ENCODE data around the gene CCDC85B. TPM values are rescaled to one million over a fixed set of nuclear protein-coding genes. Genes with fewer than 3 reads are reported as not detected.

Gene CCDC85B
- total RNA-seq, 6 experiments from 2014 or later, result 4.9 to 19.2 (median 6.6) TPM

DNA sequence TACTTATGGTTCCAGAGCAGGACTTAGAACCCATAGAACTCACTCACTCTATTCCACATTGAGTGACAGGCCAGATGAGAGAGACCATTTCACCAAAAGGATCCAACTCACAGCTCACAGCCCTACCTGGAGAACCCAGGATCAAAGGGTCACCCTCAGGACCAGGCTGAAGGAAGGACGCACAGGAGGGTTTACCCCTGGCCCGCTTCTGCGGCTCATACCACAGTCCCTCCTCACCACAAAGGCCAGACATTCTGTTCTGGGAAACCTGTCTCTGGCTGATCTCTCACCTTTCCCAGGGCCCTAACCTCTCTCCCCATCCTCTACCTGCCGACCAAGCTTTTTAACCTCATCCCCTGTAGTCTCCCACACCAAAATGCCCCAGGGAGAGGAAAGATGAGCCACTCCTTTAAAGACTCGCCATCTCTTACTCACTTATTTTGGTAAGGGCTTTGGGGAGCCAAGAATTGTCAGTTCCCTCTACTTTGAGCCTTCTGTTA lies 5.1 kb downstream of the CCDC85B start:
- no peaks in the 10 kb centered on the region for H3K36me3 ChIP-seq
- no peaks in the 10 kb centered on the region for H3K27me3 ChIP-seq
- DNase-seq, result no peak
- intact Hi-C loops (cut with DNase I), result no loop called here
- ATAC-seq, result no peak
- H3K9me3 ChIP-seq, result no peaks in the 10 kb centered on the region
- H3K4me1 ChIP-seq, result peaks cover 0 to 19% (median 3%) of the 10 kb centered on the region in 4 donors
- H3K27ac ChIP-seq, result no peak overlapping the region
- no peak for TF ChIP-seq POLR2A (IDR thresholded peaks at IDR 0.05)
- no peak for TF ChIP-seq CTCF (IDR thresholded peaks at IDR 0.05)
- no peak overlapping the region for H3K4me3 ChIP-seq
- WGBS (ENCODE audit: insufficient coverage, low coverage, low lambda C conversion rate, missing lambda C conversion rate), result 83% methylated on average over 4 of the region's 5 CpGs

GRCh38 chr11:65896034-65896999 lies 5.8 kb downstream of the CCDC85B start:
- no peak overlapping the region for H3K4me3 ChIP-seq
- no peaks in the 10 kb centered on the region for H3K36me3 ChIP-seq
- ATAC-seq, result no peak
- DNase-seq, result no peak
- TF ChIP-seq POLR2A (IDR thresholded peaks at IDR 0.05) (no peak), CTCF (IDR thresholded peaks at IDR 0.05) (no peak)
- H3K9me3 ChIP-seq, result no peaks in the 10 kb centered on the region
- intact Hi-C loops (cut with DNase I), result no loop called here
- WGBS (ENCODE audit: insufficient coverage, low coverage, low lambda C conversion rate, missing lambda C conversion rate), result 90% methylated on average over 9 of the region's 14 CpGs
- H3K4me1 ChIP-seq, result peaks cover 0 to 13% (median 3%) of the 10 kb centered on the region in 4 donors
- no peak overlapping the region for H3K27ac ChIP-seq
- H3K27me3 ChIP-seq, result no peaks in the 10 kb centered on the region

- DNase-seq (no peak), ATAC-seq (no peak)
- Histone ChIP-seq H3K9me3 (no peaks in the 10 kb centered on the region), H3K27ac (no peak overlapping the region), H3K36me3 (no peaks in the 10 kb centered on the region), H3K4me3 (no peak overlapping the region), H3K4me1 (peaks cover 0 to 9% (median 3%) of the 10 kb centered on the region in 4 donors), H3K27me3 (no peaks in the 10 kb centered on the region)
- WGBS (ENCODE audit: insufficient coverage, low coverage, low lambda C conversion rate, missing lambda C conversion rate), result 94% methylated on average over 3 of the region's 4 CpGs
- intact Hi-C loops (cut with DNase I), result no loop called here
- no peak for TF ChIP-seq CTCF (IDR thresholded peaks at IDR 0.05)
- no peak for TF ChIP-seq POLR2A (IDR thresholded peaks at IDR 0.05)
Observed at GRCh38 chr11:65897020-65897471, 6.6 kb downstream of the CCDC85B start.

- DNase-seq, result no peak
- no peak for ATAC-seq
- no peak for TF ChIP-seq POLR2A (IDR thresholded peaks at IDR 0.05)
- H3K36me3 ChIP-seq, result no peaks in the 10 kb centered on the region
- H3K4me1 ChIP-seq, result peaks cover 0 to 9% (median 3%) of the 10 kb centered on the region in 4 donors
- H3K4me3 ChIP-seq, result peak overlapping the region; percentile 40 to 49 (median 47)
- H3K27me3 ChIP-seq, result no peaks in the 10 kb centered on the region
- no peaks in the 10 kb centered on the region for H3K9me3 ChIP-seq
- no peak overlapping the region for H3K27ac ChIP-seq
- 80% methylated on average over 8 of the region's 28 CpGs for WGBS (ENCODE audit: insufficient coverage, low coverage, low lambda C conversion rate, missing lambda C conversion rate)
- intact Hi-C loops (cut with DNase I), result no loop called here
Observed at GRCh38 chr11:65898656-65899355, 8.3 kb downstream of the CCDC85B start.

Measured in right lobe of liver (tissue), 6 donors.